K562 (cell line): Measurements from ENCODE around the gene CARMIL3. TPM values are rescaled to one million over a fixed set of nuclear protein-coding genes. Genes with fewer than 3 reads are reported as not detected.

Experiments
- CBX5 ChIP-seq: IDR thresholded peaks from 2 replicates; pipeline ENCODE4 v1.6.1; 2014; ENCODE audit warnings: low read depth, borderline replicate concordance
- CXXC5 ChIP-seq: fragments of 250-450 bp; sonication (Bioruptor Pico); IDR thresholded peaks from 2 replicates; pipeline ENCODE4 v1.8.0; 2022; ENCODE audit warnings: inconsistent platforms, mild to moderate bottlenecking, moderate library complexity
- FOXP1 ChIP-seq: sonication (generic); formaldehyde crosslinking; IDR thresholded peaks from 2 replicates; pipeline ENCODE4 v1.8.0; 2022; ENCODE audit warnings: mild to moderate bottlenecking, missing genetic modification reagents
- POU5F1 ChIP-seq: fragments of 150-350 bp; IDR thresholded peaks from 2 replicates; pipeline ENCODE4 v1.6.1; 2014; ENCODE audit warnings: borderline replicate concordance, low read length, low read depth, mild to moderate bottlenecking; ENCODE audit not compliant: partially characterized antibody
- RFX1 ChIP-seq: fragments of 450-650 bp; IDR thresholded peaks from 2 replicates; pipeline ENCODE4 v1.6.1; 2016; ENCODE audit warnings: mild to moderate bottlenecking, moderate library complexity
- SUPT5H ChIP-seq: fragments of 450-650 bp; IDR thresholded peaks from 2 replicates; pipeline ENCODE4 v1.6.1; 2016
- ZBTB49 ChIP-seq: sonication (generic); formaldehyde crosslinking; IDR thresholded peaks from 2 replicates; pipeline ENCODE4 v1.8.0; 2022; ENCODE audit warnings: missing genetic modification reagents, mild to moderate bottlenecking, borderline replicate concordance
- ZNF232 ChIP-seq: sonication (generic); formaldehyde crosslinking; IDR thresholded peaks from 2 replicates; pipeline ENCODE4 v1.8.0; 2022; ENCODE audit warnings: mild to moderate bottlenecking, missing genetic modification reagents
- ZNF311 ChIP-seq: fragments of 250-450 bp; sonication (Bioruptor Pico); IDR thresholded peaks from 2 replicates; pipeline ENCODE4 v1.4.0; 2020; ENCODE audit warnings: mild to moderate bottlenecking, moderate library complexity
- ZNF445 ChIP-seq: fragments of 250-450 bp; sonication (Bioruptor Pico); IDR thresholded peaks from 2 replicates; pipeline ENCODE4 v1.4.0; 2020; ENCODE audit warnings: low read depth, mild to moderate bottlenecking, moderate library complexity
- polyA plus RNA-seq, 8 experiments: library from polyadenylated mRNA; depleted of rRNA in 4 of 8; stranded (reverse) in 5 of 8; unstranded in 3 of 8; fragments of >200 nt; fragmentation: Nextera tagmentation in 2 of 8; fragmentation: Illumina TruSeq in 1 of 8; extraction: Ambion mirVana in 2 of 8; extraction: Trizol in 1 of 8; gene quantifications; 2 replicates each; pipeline versions ENCODE4 v1.2.1 to v1.2.3, GENCODE V29; 2011 to 2014; ENCODE audit warnings: inconsistent platforms in 1 of 8, missing spikeins in 1 of 8
- total RNA-seq, 7 experiments: library from RNA; depleted of rRNA in 6 of 7; stranded (reverse); fragments of >200 nt in 6 of 7; fragmentation: Illumina TruSeq in 2 of 7; extraction: Trizol in 2 of 7; gene quantifications; 2 replicates each; pipeline versions ENCODE4 v1.2.1 to v1.2.3, GENCODE V29; 2011 to 2021; ENCODE audit warnings: low replicate concordance in 1 of 7
- TF ChIP-seq, protein P1 (sequence below): fragments of 450-650 bp; IDR thresholded peaks from 2 replicates; pipeline ENCODE4 v1.6.1; 2017; ENCODE audit warnings: antibody characterized with exemption, mild to moderate bottlenecking
- TF ChIP-seq, protein P2 (sequence below): sonication (generic); formaldehyde crosslinking; IDR thresholded peaks from 2 replicates; pipeline ENCODE4 v1.8.0; 2023; ENCODE audit warnings: mild to moderate bottlenecking, missing genetic modification reagents

The CARMIL3 gene
- total and polyA plus RNA-seq, 9 of the 15 experiments (the other 6 are each of a cell fraction or from before 2014, with no cell fraction given): 0.01 to 0.11 (median 0.05) TPM; not detected in 5

- TF ChIP-seq, protein P1, sequence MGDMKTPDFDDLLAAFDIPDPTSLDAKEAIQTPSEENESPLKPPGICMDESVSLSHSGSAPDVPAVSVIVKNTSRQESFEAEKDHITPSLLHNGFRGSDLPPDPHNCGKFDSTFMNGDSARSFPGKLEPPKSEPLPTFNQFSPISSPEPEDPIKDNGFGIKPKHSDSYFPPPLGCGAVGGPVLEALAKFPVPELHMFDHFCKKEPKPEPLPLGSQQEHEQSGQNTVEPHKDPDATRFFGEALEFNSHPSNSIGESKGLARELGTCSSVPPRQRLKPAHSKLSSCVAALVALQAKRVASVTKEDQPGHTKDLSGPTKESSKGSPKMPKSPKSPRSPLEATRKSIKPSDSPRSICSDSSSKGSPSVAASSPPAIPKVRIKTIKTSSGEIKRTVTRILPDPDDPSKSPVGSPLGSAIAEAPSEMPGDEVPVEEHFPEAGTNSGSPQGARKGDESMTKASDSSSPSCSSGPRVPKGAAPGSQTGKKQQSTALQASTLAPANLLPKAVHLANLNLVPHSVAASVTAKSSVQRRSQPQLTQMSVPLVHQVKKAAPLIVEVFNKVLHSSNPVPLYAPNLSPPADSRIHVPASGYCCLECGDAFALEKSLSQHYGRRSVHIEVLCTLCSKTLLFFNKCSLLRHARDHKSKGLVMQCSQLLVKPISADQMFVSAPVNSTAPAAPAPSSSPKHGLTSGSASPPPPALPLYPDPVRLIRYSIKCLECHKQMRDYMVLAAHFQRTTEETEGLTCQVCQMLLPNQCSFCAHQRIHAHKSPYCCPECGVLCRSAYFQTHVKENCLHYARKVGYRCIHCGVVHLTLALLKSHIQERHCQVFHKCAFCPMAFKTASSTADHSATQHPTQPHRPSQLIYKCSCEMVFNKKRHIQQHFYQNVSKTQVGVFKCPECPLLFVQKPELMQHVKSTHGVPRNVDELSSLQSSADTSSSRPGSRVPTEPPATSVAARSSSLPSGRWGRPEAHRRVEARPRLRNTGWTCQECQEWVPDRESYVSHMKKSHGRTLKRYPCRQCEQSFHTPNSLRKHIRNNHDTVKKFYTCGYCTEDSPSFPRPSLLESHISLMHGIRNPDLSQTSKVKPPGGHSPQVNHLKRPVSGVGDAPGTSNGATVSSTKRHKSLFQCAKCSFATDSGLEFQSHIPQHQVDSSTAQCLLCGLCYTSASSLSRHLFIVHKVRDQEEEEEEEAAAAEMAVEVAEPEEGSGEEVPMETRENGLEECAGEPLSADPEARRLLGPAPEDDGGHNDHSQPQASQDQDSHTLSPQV: peak; percentile 83; the same call in 1 of the 2 replicates
- 0 out of 2 replicates have a peak, but pooled peaks have one; percentile 28 for TF ChIP-seq FOXP1 (CRISPR knock-in tag)
- no peak for TF ChIP-seq CBX5
- no peak for TF ChIP-seq RFX1
- TF ChIP-seq, protein P2, sequence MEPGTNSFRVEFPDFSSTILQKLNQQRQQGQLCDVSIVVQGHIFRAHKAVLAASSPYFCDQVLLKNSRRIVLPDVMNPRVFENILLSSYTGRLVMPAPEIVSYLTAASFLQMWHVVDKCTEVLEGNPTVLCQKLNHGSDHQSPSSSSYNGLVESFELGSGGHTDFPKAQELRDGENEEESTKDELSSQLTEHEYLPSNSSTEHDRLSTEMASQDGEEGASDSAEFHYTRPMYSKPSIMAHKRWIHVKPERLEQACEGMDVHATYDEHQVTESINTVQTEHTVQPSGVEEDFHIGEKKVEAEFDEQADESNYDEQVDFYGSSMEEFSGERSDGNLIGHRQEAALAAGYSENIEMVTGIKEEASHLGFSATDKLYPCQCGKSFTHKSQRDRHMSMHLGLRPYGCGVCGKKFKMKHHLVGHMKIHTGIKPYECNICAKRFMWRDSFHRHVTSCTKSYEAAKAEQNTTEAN (CRISPR knock-in tag): no peak
- no peak for TF ChIP-seq ZBTB49 (CRISPR knock-in tag)
- TF ChIP-seq CXXC5: no peak
- TF ChIP-seq ZNF311 (CRISPR knock-in tag): no peak
- TF ChIP-seq ZNF445 (CRISPR knock-in tag): no peak
- peak; percentile 87 for TF ChIP-seq SUPT5H
- TF ChIP-seq ZNF232 (CRISPR knock-in tag): no peak
- TF ChIP-seq POU5F1: no peak
These were observed 43.7 kb downstream of the CARMIL3 start (continued) for GRCh38 chr14:24095271-24096068.
